ENCODE data around the gene DOCK11.

The DOCK11 gene

GRCh38 chrX:118530219-118530911 lies 34.8 kb downstream of the DOCK11 start:
- no peak for DNase-seq (ENCODE audit: low spot score)

GRCh38 chrX:118534716-118535493 lies 39.3 kb downstream of the DOCK11 start:
- peak; percentile 1 for DNase-seq (ENCODE audit: low spot score)

GRCh38 chrX:118536204-118536603 lies 40.6 kb downstream of the DOCK11 start:
- DNase-seq (ENCODE audit: low spot score): no peak

- DNase-seq (ENCODE audit: low spot score): peak; percentile 2
These were observed 41.3 kb downstream of the DOCK11 start for GRCh38 chrX:118536687-118537461.

- DNase-seq (ENCODE audit: low spot score): no peak
These were observed 42.8 kb downstream of the DOCK11 start for GRCh38 chrX:118538386-118538785.

GRCh38 chrX:118540342-118540741 lies 44.7 kb downstream of the DOCK11 start:
- DNase-seq (ENCODE audit: low spot score): no peak

- no peak for DNase-seq (ENCODE audit: low spot score)
These were observed 45.9 kb downstream of the DOCK11 start for GRCh38 chrX:118541482-118541881.

GRCh38 chrX:118545510-118545909 lies 49.9 kb downstream of the DOCK11 start:
- DNase-seq (ENCODE audit: low spot score): no peak

- no peak for DNase-seq (ENCODE audit: low spot score)
These were observed 53.2 kb downstream of the DOCK11 start for GRCh38 chrX:118548841-118549240.

- no peak for DNase-seq (ENCODE audit: low spot score)
These were observed 55.2 kb downstream of the DOCK11 start for GRCh38 chrX:118550792-118551191.

- DNase-seq (ENCODE audit: low spot score): no peak
These were observed 55.8 kb downstream of the DOCK11 start for GRCh38 chrX:118551426-118551825.

- DNase-seq (ENCODE audit: low spot score): no peak
These were observed 56.7 kb downstream of the DOCK11 start for GRCh38 chrX:118552121-118552900.

- no peak for DNase-seq (ENCODE audit: low spot score)
These were observed 57.6 kb downstream of the DOCK11 start for GRCh38 chrX:118553042-118553710.

- DNase-seq (ENCODE audit: low spot score): no peak
These were observed 58.9 kb downstream of the DOCK11 start for GRCh38 chrX:118554511-118554910.

- no peak for DNase-seq (ENCODE audit: low spot score)
These were observed 63.3 kb downstream of the DOCK11 start for GRCh38 chrX:118558926-118559325.

GRCh38 chrX:118560489-118560888 lies 64.9 kb downstream of the DOCK11 start:
- DNase-seq (ENCODE audit: low spot score): no peak

GRCh38 chrX:118562582-118563164 lies 67.1 kb downstream of the DOCK11 start:
- DNase-seq (ENCODE audit: low spot score): no peak

GRCh38 chrX:118564498-118564897 lies 68.9 kb downstream of the DOCK11 start:
- no peak for DNase-seq (ENCODE audit: low spot score)

GRCh38 chrX:118565853-118566252 lies 70.2 kb downstream of the DOCK11 start:
- no peak for DNase-seq (ENCODE audit: low spot score)

GRCh38 chrX:118566359-118566758 lies 70.7 kb downstream of the DOCK11 start:
- no peak for DNase-seq (ENCODE audit: low spot score)

GRCh38 chrX:118569676-118570075 lies 74.1 kb downstream of the DOCK11 start:
- no peak for DNase-seq (ENCODE audit: low spot score)
